K562 (cell line): ENCODE results near the gene OGT. TPM values are rescaled to one million over a fixed set of nuclear protein-coding genes. Genes with fewer than 3 reads are reported as not detected.

Experiments used
- ATAC-seq: fragments of 200-7000 bp; cut with Tn5 transposase; 3 replicates; pipeline ENCODE4 v1.9.1; 2020; ENCODE audit warnings: moderate library complexity
- BruUV-seq: library from RNA; stranded (reverse); fragments of 400-500 nt; replicated peaks from 2 replicates; lab custom pipeline; 2021; lab: Mats Ljungman, UMichigan
- CTCF ChIA-PET: fragments of 300-600 bp; formaldehyde crosslinking; extraction: SDS; loops from one replicate; lab custom pipeline; 2021; ENCODE audit warnings: low intra/inter-chr PET ratio; lab: Yijun Ruan, JAX
- POLR2A ChIA-PET: fragments of 300-600, 350-650 bp; sonication (Branson Sonifier 250); formaldehyde crosslinking; extraction: SDS; loops from one replicate; lab custom pipeline; 2021; ENCODE audit warnings: antibody characterized with exemption, inconsistent platforms; lab: Yijun Ruan, JAX
- DNase-seq, 4 experiments: peaks; one replicate each; pipeline versions ENCODE4 v3.0.0 to v3.0.0-alpha.2; 2011 to 2018; ENCODE audit warnings: low spot score in 3 of 4, mixed read lengths in 3 of 4; ENCODE audit errors: extremely low read depth in 1 of 4
- FAIRE-seq: peaks from 2 replicates; lab custom pipeline; 2011; peaks lifted over from hg19 to GRCh38; lab: Jason Lieb, UNC
- H2AFZ ChIP-seq: 2 replicates; pipeline ENCODE4 v1.6.0; 2011; ENCODE audit warnings: low read depth, low read length, control low read depth, inconsistent platforms
- H3K27ac ChIP-seq: fragments of 200-600 bp; 3 replicates; pipeline ENCODE4 v1.8.0; 2011; ENCODE audit warnings: low read depth, mild to moderate bottlenecking, control low read depth, inconsistent platforms, low read length, moderate library complexity, mixed read lengths; ENCODE audit errors: extremely low read depth
- H3K27me3 ChIP-seq, 2 experiments: fragments of 300-600 bp in 1 of 2; 2 replicates in 1 of 2; 3 replicates in 1 of 2; pipeline versions ENCODE4 v1.6.0 to v1.8.0; 2011; ENCODE audit warnings: inconsistent platforms in 2 of 2, low read length in 2 of 2, mild to moderate bottlenecking in 1 of 2, mixed read lengths in 1 of 2, moderate library complexity in 1 of 2; ENCODE audit not compliant: control insufficient read depth in 2 of 2, insufficient read depth in 2 of 2
- H3K36me3 ChIP-seq: fragments of 300-600 bp; 3 replicates; pipeline ENCODE4 v1.8.0; 2011; ENCODE audit warnings: mild to moderate bottlenecking, low read length, inconsistent platforms; ENCODE audit not compliant: control insufficient read depth, insufficient read depth
- H3K4me1 ChIP-seq, 2 experiments: fragments of 200-600 bp in 1 of 2; replicated peaks in 1 of 2; 2 replicates in 1 of 2; 3 replicates in 1 of 2; pipeline versions ENCODE4 v1.5.1 to v1.8.0; 2011; ENCODE audit warnings: inconsistent platforms in 2 of 2, low read length in 2 of 2, mild to moderate bottlenecking in 1 of 2, mixed read lengths in 1 of 2, moderate library complexity in 1 of 2; ENCODE audit not compliant: control insufficient read depth in 2 of 2, insufficient read depth in 2 of 2
- H3K4me2 ChIP-seq: 2 replicates; pipeline ENCODE4 v1.6.1; 2011; ENCODE audit warnings: low read length, control low read depth, inconsistent platforms, mixed read lengths; ENCODE audit not compliant: insufficient read depth
- H3K4me3 ChIP-seq: fragments of 200-600 bp; sonication (generic), shearing (Covaris generic); 2 replicates; pipeline ENCODE4 v1.5.1; 2016; ENCODE audit warnings: control low read depth, inconsistent platforms
- H3K79me2 ChIP-seq: fragments of 200-600 bp; 3 replicates; pipeline ENCODE4 v1.8.0; 2011; ENCODE audit warnings: low read length, inconsistent platforms; ENCODE audit not compliant: control insufficient read depth, insufficient read depth
- H3K9ac ChIP-seq, 2 experiments: 2 replicates each; pipeline versions ENCODE4 v1.6.0 to v1.6.1; 2011; ENCODE audit warnings: low read depth in 2 of 2, low read length in 2 of 2, control low read depth in 1 of 2, inconsistent platforms in 1 of 2, mild to moderate bottlenecking in 1 of 2, mixed read lengths in 1 of 2; ENCODE audit not compliant: insufficient read depth in 1 of 2
- H3K9me1 ChIP-seq: one replicate; pipeline ENCODE4 v1.6.0; 2011; ENCODE audit warnings: inconsistent platforms, mild to moderate bottlenecking, low read length, moderate library complexity; ENCODE audit not compliant: control insufficient read depth, insufficient read depth
- H3K9me3 ChIP-seq: replicated peaks from 2 replicates; pipeline ENCODE4 v1.5.1; 2011; ENCODE audit warnings: low read depth, low read length, inconsistent platforms; ENCODE audit not compliant: control insufficient read depth, insufficient read depth
- H4K20me1 ChIP-seq: replicated peaks from 2 replicates; pipeline ENCODE4 v1.6.1; 2011; ENCODE audit warnings: low read length, inconsistent platforms, mixed read lengths; ENCODE audit not compliant: control insufficient read depth, insufficient read depth
- ELF4 ChIP-seq: fragments of 450-650 bp; formaldehyde crosslinking; IDR thresholded peaks from 2 replicates; pipeline ENCODE4 v1.4.0; 2022; ENCODE audit warnings: missing genetic modification characterization
- KDM1A ChIP-seq, 2 experiments: fragments of 450-650 bp; IDR thresholded peaks; 2 replicates each; pipeline ENCODE4 v1.6.1; 2016; ENCODE audit warnings: mild to moderate bottlenecking in 2 of 2
- RHOXF2B ChIP-seq: fragments of 250-450 bp; sonication (Bioruptor Pico); conservative IDR thresholded peaks from 2 replicates; pipeline ENCODE4 v1.5.1; 2021
- WGBS: fragments of 100-300 bp; shearing (Covaris generic); methylation state at CpG from one replicate; pipeline ENCODE4 v1.1.6; 2016; ENCODE audit warnings: low coverage, mixed read lengths; ENCODE audit not compliant: insufficient coverage; ENCODE audit errors: missing lambda C conversion rate; 5-methylcytosine and 5-hydroxymethylcytosine counted together
- in situ Hi-C: fragments of 300-500 bp; cut with MboI; formaldehyde crosslinking; loops from 4 replicates; pipeline ENCODE4 v1.15.0; 2018; ENCODE audit warnings: inconsistent platforms, mixed read lengths
- intact Hi-C: fragments of 100-400 bp; cut with micrococcal nuclease; formaldehyde crosslinking; loops from 2 replicates; pipeline ENCODE4 v1.14.2; 2022
- polyA plus RNA-seq, 8 experiments: library from polyadenylated mRNA; depleted of rRNA in 4 of 8; stranded (reverse) in 5 of 8; unstranded in 3 of 8; fragments of >200 nt; fragmentation: Nextera tagmentation in 2 of 8; fragmentation: Illumina TruSeq in 1 of 8; extraction: Ambion mirVana in 2 of 8; extraction: Trizol in 1 of 8; gene quantifications; 2 replicates each; pipeline versions ENCODE4 v1.2.1 to v1.2.3, GENCODE V29; 2011 to 2014; ENCODE audit warnings: inconsistent platforms in 1 of 8, missing spikeins in 1 of 8
- total RNA-seq, 7 experiments: library from RNA; depleted of rRNA in 6 of 7; stranded (reverse); fragments of >200 nt in 6 of 7; fragmentation: Illumina TruSeq in 2 of 7; extraction: Trizol in 2 of 7; gene quantifications; 2 replicates each; pipeline versions ENCODE4 v1.2.1 to v1.2.3, GENCODE V29; 2011 to 2021; ENCODE audit warnings: low replicate concordance in 1 of 7
- TF ChIP-seq, protein P1 (sequence below): fragments of 250-450 bp; sonication (Bioruptor Pico); IDR thresholded peaks from 2 replicates; pipeline ENCODE4 v1.8.0; 2021; ENCODE audit warnings: borderline replicate concordance, mild to moderate bottlenecking, moderate library complexity; ENCODE audit not compliant: poor library complexity, severe bottlenecking
- TF ChIP-seq, protein P2 (sequence below): fragments of 250-450 bp; sonication (Bioruptor Pico); IDR thresholded peaks from 2 replicates; pipeline ENCODE4 v1.8.0; 2021; ENCODE audit warnings: mild to moderate bottlenecking, moderate library complexity

The OGT gene
- total and polyA plus RNA-seq, 9 of the 15 experiments (the other 6 are each of a cell fraction or from before 2014, with no cell fraction given): 38.9 to 347 (median 117) TPM

DNA sequence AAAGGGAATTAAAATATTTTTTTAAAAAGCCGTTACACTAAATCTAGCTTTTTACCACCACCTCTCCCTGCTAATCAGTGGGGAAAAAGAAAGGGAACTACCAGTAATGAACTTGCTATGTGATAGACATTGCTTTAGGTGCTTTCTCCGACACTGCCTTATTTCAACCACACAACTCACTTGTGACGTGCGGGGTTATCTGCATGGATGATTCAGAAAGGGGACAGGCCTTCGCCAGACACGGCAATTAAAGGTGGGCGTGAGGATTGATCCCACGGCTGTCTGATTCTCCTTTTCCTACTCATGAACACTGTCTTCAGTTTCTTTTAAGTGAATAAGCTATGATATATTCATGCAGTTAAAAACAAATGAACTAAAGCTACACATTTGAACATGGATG is 86.3 kb downstream of the OGT start:
- Histone ChIP-seq H4K20me1 (no peaks in the 10 kb centered on the region), H3K4me3 (no peak overlapping the region), H3K9me3 (no peaks in the 10 kb centered on the region), H3K79me2 (no peaks in the 10 kb centered on the region), H3K9ac (no peak overlapping the region), H3K9me1 (no peaks in the 10 kb centered on the region), H3K4me1 (peaks cover 0 to 18% of the 10 kb centered on the region in 2 experiments; a peak in 2 of 5 replicates), H3K4me2 (no peak overlapping the region), H3K27me3 (peaks cover 0 to 16% of the 10 kb centered on the region in 2 experiments; a peak in 3 of 5 replicates), H3K27ac (no peak overlapping the region), H3K36me3 (no peaks in the 10 kb centered on the region), H2AFZ (no peak overlapping the region)
- in situ Hi-C loops: no loop called here
- ATAC-seq: no peak
- no TSS peak for BruUV-seq
- 15% methylated on average over 7 of the region's 8 CpGs for WGBS
- ChIA-PET POLR2A (no interaction called here), CTCF (no interaction called here)
- intact Hi-C loops: no loop called here
- TF ChIP-seq KDM1A (IDR thresholded peaks at IDR 0.05): no peak
- TF ChIP-seq, protein P1, sequence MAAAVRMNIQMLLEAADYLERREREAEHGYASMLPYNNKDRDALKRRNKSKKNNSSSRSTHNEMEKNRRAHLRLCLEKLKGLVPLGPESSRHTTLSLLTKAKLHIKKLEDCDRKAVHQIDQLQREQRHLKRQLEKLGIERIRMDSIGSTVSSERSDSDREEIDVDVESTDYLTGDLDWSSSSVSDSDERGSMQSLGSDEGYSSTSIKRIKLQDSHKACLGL (CRISPR knock-in tag): no peak
- TF ChIP-seq, protein P2, sequence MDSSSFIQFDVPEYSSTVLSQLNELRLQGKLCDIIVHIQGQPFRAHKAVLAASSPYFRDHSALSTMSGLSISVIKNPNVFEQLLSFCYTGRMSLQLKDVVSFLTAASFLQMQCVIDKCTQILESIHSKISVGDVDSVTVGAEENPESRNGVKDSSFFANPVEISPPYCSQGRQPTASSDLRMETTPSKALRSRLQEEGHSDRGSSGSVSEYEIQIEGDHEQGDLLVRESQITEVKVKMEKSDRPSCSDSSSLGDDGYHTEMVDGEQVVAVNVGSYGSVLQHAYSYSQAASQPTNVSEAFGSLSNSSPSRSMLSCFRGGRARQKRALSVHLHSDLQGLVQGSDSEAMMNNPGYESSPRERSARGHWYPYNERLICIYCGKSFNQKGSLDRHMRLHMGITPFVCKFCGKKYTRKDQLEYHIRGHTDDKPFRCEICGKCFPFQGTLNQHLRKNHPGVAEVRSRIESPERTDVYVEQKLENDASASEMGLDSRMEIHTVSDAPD: no peak
- FAIRE-seq: no peak
- DNase-seq: no peak

DNA sequence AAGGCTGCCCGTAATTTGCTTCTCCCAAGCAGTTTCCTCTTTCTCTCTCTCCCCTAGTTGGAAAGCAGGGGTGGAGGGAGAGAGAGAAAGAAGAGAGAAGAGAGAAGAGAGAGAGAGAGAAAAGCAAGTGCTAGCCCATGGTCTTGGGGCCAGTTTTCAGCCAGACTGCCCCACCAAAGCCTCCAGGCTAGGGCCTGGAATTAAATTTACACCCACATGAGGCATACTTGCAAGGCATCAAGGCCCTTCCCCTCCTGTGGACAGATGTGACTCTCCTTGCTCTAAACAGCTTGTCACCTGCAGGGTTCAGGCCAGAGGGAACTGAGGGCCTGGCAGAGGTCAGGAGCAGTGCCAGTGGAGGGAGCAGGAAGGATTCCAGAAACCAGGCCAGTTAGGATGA is 87.1 kb downstream of the OGT start:
- H3K9ac ChIP-seq: no peak overlapping the region
- no peak overlapping the region for H2AFZ ChIP-seq
- no peak overlapping the region for H3K27ac ChIP-seq
- FAIRE-seq (no peak), ATAC-seq (no peak), DNase-seq (no peak)
- H3K79me2 ChIP-seq: no peaks in the 10 kb centered on the region
- in situ Hi-C loops: no loop called here
- H3K4me1 ChIP-seq: peaks cover 0 to 18% of the 10 kb centered on the region in 2 experiments; a peak in 2 of 5 replicates
- H3K4me3 ChIP-seq: no peak overlapping the region
- peaks cover 0 to 16% of the 10 kb centered on the region in 2 experiments; a peak in 3 of 5 replicates for H3K27me3 ChIP-seq
- intact Hi-C loops: no loop called here
- TF ChIP-seq ELF4 (no peak), RHOXF2B (CRISPR knock-in tag) (no peak)
- no peaks in the 10 kb centered on the region for H3K9me3 ChIP-seq
- no peak overlapping the region for H3K4me2 ChIP-seq
- ChIA-PET POLR2A (no interaction called here), CTCF (no interaction called here)
- H4K20me1 ChIP-seq: no peaks in the 10 kb centered on the region
- H3K9me1 ChIP-seq: no peaks in the 10 kb centered on the region
- no peaks in the 10 kb centered on the region for H3K36me3 ChIP-seq
- no CpG with 5 or more reads among the region's 1 CpG for WGBS
- BruUV-seq: no TSS peak
